Activated CD8-positive, alpha-beta memory T cell treated with anti-CD3 and anti-CD28 coated beads, Interleukin-2, amount 50 U/mL, for 24 hours (primary cell): ENCODE data around the gene ZMIZ1.

ENCODE experiments used
- DNase-seq: peaks from one replicate; pipeline ENCODE4 v3.0.0-alpha.2; 2020; ENCODE audit errors: extremely low read depth

ZMIZ1 gene

DNA sequence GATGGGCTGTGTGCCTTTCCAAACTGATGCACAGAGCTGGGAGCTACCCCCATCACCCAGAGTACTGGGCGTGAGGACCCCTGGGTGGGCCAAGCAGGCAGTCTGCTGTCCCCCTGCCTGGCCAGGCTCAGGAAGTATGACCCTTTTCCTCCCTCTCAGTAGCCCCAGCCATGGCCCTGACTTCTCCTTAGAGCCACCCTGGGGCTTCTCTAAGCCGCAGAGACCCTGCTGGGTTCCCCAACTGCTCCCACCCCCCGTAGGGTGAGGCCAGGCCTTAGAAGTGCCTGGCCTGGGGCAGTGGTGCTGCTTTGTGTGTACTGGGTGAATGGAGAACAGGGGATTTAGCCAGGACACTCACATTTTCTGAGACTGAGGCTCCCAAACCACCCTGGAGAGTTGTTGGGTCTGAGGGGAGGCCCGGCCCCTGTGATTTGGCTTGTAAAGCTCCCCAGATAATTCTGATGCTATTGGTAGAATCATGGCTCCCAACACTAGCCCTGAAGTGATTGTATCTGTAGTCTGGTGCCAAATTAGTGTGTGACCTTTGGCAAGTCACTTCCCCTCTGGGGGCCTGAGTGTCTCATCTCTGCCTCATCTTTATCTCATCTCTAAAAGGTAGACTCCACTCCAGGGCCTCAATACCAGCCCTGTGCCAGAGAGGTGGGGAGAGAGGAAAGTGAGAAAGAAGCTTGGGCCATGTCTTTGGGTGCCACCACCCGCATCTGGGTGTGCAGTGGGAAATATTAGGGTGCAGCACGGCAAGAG is 178.8 kb downstream of the ZMIZ1 start:
- DNase-seq = no peak

DNA sequence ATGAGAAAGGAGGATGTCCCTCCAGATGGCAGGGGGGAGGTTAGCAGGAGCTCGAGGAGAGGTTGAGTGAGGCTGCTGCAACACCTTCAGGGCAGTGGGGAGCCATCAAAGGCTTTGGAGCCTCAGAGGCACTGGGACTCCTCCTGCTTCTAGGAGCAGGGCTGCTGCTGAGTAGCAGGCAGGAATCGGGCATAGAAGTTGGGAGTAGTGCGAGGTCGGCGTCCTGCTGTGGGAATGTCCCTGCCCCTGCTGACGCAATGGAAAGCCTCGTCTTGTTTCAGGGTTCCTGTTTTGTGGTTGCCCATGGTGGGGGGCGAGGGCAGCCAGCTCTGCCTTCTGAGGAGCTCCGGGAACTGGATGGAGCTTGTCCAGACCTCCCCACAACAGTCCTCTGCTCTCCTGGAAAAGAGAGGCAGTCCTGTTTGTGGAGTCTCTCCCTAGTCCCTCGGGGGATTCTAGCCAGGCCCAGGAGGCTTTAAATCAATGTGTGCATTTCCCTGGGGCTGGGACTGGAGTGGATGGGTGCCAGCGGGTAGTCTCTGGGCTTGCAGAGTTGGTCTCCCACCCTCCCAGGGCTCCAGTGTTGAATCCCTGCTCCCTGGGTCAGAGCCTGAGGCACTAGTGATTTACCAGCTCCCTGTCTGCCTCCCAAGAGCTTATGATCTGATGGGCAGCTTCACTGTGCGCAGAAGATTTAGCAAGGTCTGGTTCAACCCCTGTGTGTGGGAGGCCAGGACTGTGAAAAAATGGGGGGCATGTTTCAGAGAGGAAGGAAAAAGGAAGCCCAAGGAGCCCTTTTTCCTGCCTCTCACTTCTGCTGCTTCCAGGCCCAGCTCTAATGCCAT is 179.8 kb downstream of the ZMIZ1 start:
- no peak for DNase-seq

DNA sequence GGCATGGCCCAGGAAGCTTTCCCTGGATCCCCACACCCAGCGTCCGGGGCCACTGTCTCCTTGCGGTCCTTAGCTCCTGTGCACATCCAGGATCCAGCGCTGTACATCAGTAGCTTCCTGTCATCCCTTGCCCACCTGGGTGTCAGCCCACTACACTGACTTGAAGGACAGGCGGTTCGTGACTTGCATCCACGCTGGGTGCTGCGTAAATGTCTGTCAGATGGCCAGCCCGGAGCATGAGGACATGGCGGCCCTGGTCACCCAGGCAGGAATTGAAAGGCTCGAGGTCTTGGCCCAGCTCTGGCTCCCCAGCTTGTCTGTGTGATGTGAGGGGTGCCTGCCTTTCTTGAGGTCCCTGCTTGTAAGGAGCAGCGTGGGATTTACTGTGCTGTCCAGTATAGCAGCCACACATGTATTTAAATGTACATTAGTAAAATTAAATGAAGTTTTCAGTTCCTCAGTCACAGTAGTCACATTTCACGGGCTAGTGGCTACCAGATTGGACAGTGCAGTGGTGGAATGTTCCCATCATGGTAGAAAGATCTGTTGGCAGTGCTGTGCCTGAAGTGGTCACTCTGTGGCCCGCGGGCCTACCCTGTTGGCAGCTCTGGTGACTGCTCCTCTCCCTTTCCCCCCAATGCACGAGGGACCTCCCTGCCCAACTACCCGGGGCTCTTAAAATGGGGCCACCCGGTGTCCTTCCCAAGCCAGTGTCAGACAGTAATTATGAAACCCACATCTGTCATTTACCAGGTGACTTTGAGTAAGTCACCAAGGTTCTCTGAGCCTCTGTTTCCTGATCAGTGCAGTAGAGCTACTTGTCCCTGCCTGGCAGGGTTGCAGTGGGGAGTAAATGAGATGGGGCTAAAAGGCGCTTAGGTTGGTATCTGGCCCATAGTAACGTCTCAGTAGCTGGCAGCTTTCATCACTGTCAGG is 180.7 kb downstream of the ZMIZ1 start:
- no peak for DNase-seq

DNA sequence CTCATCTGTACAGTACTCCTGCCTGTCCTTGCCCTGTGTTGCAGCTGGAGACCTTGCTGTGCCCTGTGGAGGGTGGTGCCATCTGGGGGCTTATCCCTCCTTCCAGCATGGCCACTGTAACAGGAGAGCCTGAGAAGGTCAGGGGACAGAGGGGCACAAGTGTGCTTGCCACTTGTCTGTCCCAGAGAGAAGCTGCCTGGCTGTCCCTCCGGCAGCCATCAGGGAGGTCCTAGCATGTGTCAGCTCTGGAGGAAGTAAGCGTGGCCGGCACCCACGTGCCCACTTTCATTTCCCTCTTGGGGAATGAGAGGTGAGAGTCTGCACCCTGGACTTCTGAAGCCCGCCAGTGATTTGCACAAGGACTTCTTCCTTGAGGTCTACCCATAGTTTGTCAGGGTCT is 181.5 kb downstream of the ZMIZ1 start:
- DNase-seq = no peak

DNA sequence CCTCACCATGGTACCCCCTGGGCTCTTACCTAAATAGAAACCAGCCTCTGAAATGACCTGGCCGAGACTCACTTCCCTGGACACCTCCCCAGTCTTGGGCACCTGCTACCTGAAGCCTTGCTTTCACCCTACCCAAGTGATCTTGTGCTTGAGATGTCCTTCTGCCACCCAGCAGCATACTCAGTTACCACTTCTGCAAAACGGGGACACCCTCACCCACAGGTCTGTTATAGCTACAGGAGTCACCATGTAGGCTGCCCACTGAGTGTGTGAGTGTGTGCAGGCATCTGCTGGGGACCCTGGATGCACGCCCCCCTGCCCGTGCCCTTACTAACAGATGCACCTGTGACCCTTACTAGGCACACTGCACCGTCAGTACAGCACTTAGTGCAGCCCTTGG is 183.7 kb downstream of the ZMIZ1 start:
- DNase-seq = no peak

DNA sequence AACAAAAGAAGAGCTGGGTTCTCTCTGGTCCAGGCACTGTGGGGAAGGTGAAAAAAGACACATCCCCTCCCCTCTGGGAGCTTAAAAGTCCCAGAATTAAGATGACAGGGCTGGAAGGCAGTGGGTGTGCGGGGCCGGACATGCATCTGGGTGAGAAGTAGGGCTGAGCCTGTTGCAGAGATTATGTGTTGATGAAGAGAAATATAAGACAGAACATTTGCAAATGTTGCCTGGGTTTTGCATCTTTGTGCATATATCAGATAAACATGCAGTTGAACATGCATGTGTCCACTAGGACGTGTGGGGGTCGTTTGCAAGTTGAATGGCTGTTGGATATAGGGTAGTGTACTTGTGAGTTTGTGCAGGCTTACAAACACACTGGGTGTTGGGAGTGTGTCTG is 184.2 kb downstream of the ZMIZ1 start:
- no peak for DNase-seq

DNA sequence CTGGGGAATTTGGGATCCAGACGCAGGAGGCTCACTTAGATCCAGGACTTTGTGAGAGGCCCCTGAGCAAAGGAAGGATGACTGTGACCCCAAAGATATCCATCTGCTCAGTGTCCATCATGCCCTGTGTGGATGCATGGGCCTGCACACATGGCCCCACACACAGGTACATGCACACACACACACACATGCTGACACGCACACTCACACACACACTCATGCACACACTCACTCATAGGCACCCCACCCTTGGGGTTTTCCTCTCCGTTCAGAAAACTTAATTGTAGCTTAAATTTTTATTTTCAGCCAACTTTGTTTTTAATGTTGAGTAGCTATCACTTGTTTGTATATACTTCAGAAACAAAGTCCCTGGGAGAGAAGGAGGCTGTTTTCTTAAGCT is 184.9 kb downstream of the ZMIZ1 start:
- DNase-seq = no peak

DNA sequence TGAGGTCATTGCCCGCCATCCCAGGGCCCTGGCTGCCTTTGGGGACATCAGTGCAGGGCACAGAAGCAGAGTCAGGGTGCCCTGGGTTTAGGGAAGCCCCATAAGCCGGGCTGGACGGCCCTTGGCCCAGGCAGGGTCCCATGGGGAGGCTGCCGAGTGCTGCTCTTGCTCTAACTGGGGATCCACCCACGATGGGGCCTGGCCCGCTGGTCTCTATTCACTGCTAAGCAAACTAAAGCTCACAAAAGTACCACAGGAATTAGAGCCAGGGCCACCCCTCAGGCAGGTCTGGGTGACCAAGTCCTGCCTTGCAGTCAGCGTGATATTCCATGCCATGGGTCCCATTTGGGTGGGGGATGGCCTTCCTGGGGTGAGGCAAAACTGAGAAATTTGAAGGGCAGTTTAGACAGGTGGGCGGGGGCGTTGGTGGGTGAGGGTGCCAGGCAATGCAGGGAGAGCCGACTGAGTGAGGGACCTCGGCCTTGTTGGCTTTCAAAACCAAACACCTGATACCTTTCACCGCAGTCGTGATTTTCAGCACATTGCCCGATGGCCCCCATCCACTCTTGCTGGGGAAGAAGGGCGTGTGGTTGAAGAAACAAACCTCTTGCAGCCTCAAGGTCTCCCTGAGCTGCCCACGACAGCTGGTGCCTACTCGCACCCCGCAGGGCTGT is 185.7 kb downstream of the ZMIZ1 start:
- no peak for DNase-seq

- no peak for DNase-seq
Measured at GRCh38 chr10:79255007-79255507, 186.3 kb downstream of the ZMIZ1 start.

DNA sequence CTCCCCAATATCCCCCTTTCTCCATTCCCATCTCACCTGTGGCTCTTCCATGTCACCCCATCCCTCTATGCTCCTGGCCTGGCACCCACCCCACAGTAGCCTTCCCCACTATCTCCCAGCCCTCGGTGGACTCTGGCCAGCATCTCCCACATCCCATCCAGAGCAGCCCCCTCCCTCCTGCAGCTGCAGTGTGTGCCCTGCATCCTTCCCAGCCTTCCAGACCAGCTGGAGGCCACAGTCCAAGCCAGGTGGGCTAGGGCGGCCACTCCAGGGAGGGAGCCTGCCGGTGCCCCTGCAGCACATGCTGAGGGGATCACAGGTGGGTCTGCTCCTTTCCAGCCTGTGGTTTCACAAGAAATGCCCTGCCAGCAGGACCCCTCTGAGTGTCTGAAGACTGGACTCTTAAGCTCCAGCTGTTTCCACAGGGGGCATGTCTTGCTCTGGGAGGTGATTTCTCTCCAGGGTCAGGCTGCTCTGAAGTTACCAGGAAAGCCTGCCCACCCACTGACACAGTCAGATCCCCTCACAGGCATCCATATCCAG is 187.6 kb downstream of the ZMIZ1 start:
- DNase-seq = no peak

DNA sequence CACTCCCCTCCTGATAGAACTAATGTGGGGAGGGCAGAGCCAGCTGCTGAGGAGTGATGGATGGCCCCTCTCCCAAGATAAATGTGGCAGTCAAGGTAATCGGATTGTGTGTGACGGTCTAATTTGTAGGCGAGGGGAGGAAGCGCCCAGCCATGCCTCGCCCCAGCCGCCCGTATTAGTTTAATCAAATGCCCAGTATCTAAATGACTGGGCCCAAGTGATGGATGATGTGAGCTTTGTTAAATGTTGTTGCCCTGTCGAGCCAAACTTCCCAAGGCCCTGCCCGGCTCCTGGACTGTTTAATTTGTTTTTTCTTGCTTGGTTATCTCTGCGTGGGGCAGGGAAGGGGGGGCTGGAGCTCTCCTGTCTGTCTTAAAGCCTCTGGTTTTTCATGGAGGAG is 190.1 kb downstream of the ZMIZ1 start:
- no peak for DNase-seq

GRCh38 chr10:79259834-79260233 is 191.1 kb downstream of the ZMIZ1 start:
- DNase-seq = no peak

- DNase-seq = no peak
Measured at GRCh38 chr10:79260811-79261740, 192.3 kb downstream of the ZMIZ1 start.

GRCh38 chr10:79262131-79262530 is 193.4 kb downstream of the ZMIZ1 start:
- DNase-seq = no peak

DNA sequence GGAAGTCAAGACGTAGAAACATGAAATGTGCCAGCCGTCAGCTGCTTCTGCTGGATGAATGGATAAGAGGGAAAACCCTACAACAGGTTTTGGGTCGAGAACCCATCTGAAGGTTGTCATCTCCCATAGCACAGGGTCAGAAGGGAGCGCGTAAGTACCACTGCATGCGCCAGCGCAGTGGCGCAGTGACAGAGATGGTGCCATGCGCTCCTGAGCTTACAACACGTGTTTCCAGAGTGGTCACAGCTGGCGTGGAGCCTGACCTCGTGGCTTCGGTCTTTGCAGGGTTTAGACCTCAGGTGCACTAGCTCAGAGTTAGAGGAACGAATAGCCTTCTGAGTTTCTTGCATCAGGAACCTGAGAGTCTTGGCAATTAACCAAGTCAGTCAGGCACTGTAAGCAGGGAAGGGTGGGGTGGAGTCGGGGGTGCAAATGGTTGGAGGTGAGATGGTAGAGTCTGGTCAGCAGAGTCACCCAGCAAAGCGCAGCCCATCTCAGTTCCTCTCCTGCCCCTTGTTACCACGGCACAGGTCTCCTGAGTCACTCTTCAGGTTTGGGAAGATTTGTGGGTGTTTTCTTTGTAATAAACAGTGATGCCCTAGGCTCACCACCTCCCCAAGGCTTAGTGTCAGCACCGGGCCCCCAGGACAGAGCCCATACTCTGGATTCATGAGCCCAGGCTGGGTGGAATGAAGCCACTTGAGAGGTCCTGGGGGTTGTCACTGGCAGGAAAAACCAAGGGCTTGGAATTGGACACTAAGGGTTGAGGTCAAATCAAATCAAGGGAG is 194.4 kb downstream of the ZMIZ1 start:
- no peak for DNase-seq

GRCh38 chr10:79263939-79264338 is 195.2 kb downstream of the ZMIZ1 start:
- DNase-seq = no peak

GRCh38 chr10:79264942-79265341 is 196.2 kb downstream of the ZMIZ1 start:
- no peak for DNase-seq

DNA sequence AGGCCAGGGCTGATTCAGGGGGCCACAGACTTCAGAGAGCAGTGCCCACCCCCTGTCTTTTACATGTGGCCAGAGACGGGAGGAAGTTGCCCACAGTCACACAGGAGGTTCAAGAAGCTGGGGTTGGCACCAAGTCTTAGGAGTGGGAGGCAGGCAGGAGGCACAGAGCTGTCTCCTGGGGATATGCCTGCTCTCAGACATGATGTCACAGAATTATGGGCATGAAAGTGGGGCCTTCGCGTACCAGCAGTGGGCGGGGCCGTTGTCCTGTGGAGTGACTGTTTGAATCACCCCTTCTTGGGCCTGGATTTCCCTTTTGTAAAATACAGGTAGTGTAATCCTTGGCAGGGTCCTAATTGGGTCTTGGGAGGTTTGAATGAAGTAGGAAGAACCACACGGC is 197.3 kb downstream of the ZMIZ1 start:
- DNase-seq = no peak
